A673 (cell line): ENCODE measurements around the gene AHCY. TPM values are rescaled to one million over a fixed set of nuclear protein-coding genes. Genes with fewer than 3 reads are reported as not detected.

Experiments used
- BruUV-seq: library from RNA; stranded (reverse); fragments of 400-500 nt; replicated peaks from 2 replicates; lab custom pipeline; 2021; lab: Mats Ljungman, UMichigan
- CTCF ChIA-PET: fragments of 300-600 bp; sonication (Branson Sonifier 250); formaldehyde crosslinking; loops from one replicate; lab custom pipeline; 2022; ENCODE audit warnings: antibody characterized with exemption; lab: Charles Lee
- POLR2A ChIA-PET: fragments of 300-600 bp; sonication (Branson Sonifier 250); formaldehyde crosslinking; loops from one replicate; lab custom pipeline; 2022; ENCODE audit warnings: antibody characterized with exemption; ENCODE audit not compliant: low non-redundant PET; lab: Charles Lee
- DNase-seq: peaks from one replicate; pipeline ENCODE4 v3.0.0-alpha.2; 2015; ENCODE audit warnings: low spot score
- H3K27ac ChIP-seq: fragments of 200-600 bp; sonication (generic); 2 replicates; pipeline ENCODE4 v1.5.1; 2016; ENCODE audit warnings: mixed run types, low read depth, mild to moderate bottlenecking, mixed read lengths, antibody characterized with exemption, low read length; ENCODE audit not compliant: poor library complexity, severe bottlenecking
- H3K27me3 ChIP-seq: fragments of 200-600 bp; sonication (generic); replicated peaks from 2 replicates; pipeline ENCODE4 v1.6.1; 2017; ENCODE audit warnings: mixed run types, low read depth, mild to moderate bottlenecking, mixed read lengths, antibody characterized with exemption, low read length; ENCODE audit not compliant: insufficient read depth, poor library complexity
- H3K36me3 ChIP-seq: fragments of 200-600 bp; sonication (generic); 2 replicates; pipeline ENCODE4 v1.6.1; 2016; ENCODE audit warnings: mixed run types, mild to moderate bottlenecking, mixed read lengths, antibody characterized with exemption, low read length; ENCODE audit not compliant: insufficient read depth, poor library complexity, severe bottlenecking
- H3K4me1 ChIP-seq: fragments of 200-600 bp; sonication (generic); 2 replicates; pipeline ENCODE4 v1.6.1; 2017; ENCODE audit warnings: mixed run types, mild to moderate bottlenecking, mixed read lengths, antibody characterized with exemption, low read length; ENCODE audit not compliant: insufficient read depth, poor library complexity, severe bottlenecking
- H3K4me3 ChIP-seq: fragments of 200-600 bp; sonication (generic); 2 replicates; pipeline ENCODE4 v1.5.1; 2016; ENCODE audit warnings: low read depth, mixed run types, mild to moderate bottlenecking, mixed read lengths, low read length; ENCODE audit not compliant: poor library complexity, severe bottlenecking
- H3K9me3 ChIP-seq: fragments of 200-600 bp; sonication (generic); 2 replicates; pipeline ENCODE4 v1.6.1; 2016; ENCODE audit warnings: mixed run types, low read depth, mild to moderate bottlenecking, mixed read lengths, antibody characterized with exemption, low read length; ENCODE audit not compliant: poor library complexity, severe bottlenecking
- CTCF ChIP-seq: fragments of 300-800, 200-600 bp; sonication (generic); conservative IDR thresholded peaks from 2 replicates; pipeline ENCODE4 v1.5.1; 2017; ENCODE audit warnings: low read depth, mild to moderate bottlenecking, antibody characterized with exemption, low read length, moderate library complexity, mixed read lengths
- EZH2 ChIP-seq: fragments of 200-600 bp; sonication (generic); IDR thresholded peaks from 2 replicates; pipeline ENCODE4 v1.6.1; 2017; ENCODE audit warnings: borderline replicate concordance, low read depth, mild to moderate bottlenecking, mixed read lengths, antibody characterized with exemption, low read length; ENCODE audit not compliant: poor library complexity, severe bottlenecking
- intact Hi-C: fragments of 100-400 bp; cut with micrococcal nuclease; formaldehyde crosslinking; loops from one replicate; pipeline ENCODE4 v1.10.0; 2022; ENCODE audit not compliant: unreplicated experiment
- total RNA-seq: library from RNA; stranded (reverse); gene quantifications from 2 replicates; pipeline ENCODE4 v1.2.3, GENCODE V29; 2021

AHCY gene
- total RNA-seq, 1 experiment from 2014 or later, result 284 TPM

GRCh38 chr20:34322267-34323105 is 19.3 kb upstream of the AHCY start:
- TF ChIP-seq CTCF (no peak), EZH2 (no peak)
- intact Hi-C loops, result no loop called here
- ChIA-PET POLR2A (no interaction called here), CTCF (interaction anchor here (1.1 kb wide), 1 partner anchor 10 kb away, joined by 5 read pairs; no protein-coding TSS in a partner anchor)
- H3K27ac ChIP-seq, result no peak overlapping the region
- H3K36me3 ChIP-seq, result no peaks in the 10 kb centered on the region
- BruUV-seq, result no TSS peak
- peaks cover 14% of the 10 kb centered on the region for H3K4me1 ChIP-seq
- H3K4me3 ChIP-seq, result no peak overlapping the region
- DNase-seq, result no peak
- no peaks in the 10 kb centered on the region for H3K9me3 ChIP-seq
- H3K27me3 ChIP-seq, result no peaks in the 10 kb centered on the region

GRCh38 chr20:34320861-34321260 is 17.7 kb upstream of the AHCY start:
- TF ChIP-seq EZH2, result no peak
- no peak for TF ChIP-seq CTCF
- Histone ChIP-seq H3K27ac (no peak overlapping the region), H3K9me3 (no peaks in the 10 kb centered on the region), H3K4me1 (peaks cover 14% of the 10 kb centered on the region), H3K27me3 (no peaks in the 10 kb centered on the region), H3K4me3 (no peak overlapping the region), H3K36me3 (no peaks in the 10 kb centered on the region)
- intact Hi-C loops, result no loop called here
- ChIA-PET POLR2A (no interaction called here), CTCF (no interaction called here)
- BruUV-seq, result no TSS peak
- no peak for DNase-seq

- no peaks in the 10 kb centered on the region for H3K36me3 ChIP-seq
- H3K4me1 ChIP-seq, result peaks cover 14% of the 10 kb centered on the region
- H3K27me3 ChIP-seq, result no peaks in the 10 kb centered on the region
- CTCF ChIA-PET, result no interaction called here
- H3K9me3 ChIP-seq, result no peaks in the 10 kb centered on the region
- intact Hi-C loops, result no loop called here
- POLR2A ChIA-PET, result no interaction called here
- DNase-seq, result no peak
- BruUV-seq, result no TSS peak
- H3K4me3 ChIP-seq, result no peak overlapping the region
- no peak overlapping the region for H3K27ac ChIP-seq
- TF ChIP-seq EZH2, result no peak
- no peak for TF ChIP-seq CTCF
Measured at GRCh38 chr20:34318609-34319443, 15.7 kb upstream of the AHCY start.
